ENCODE results near the gene NCAPH2.
"Not testable (repeated sequence)": the region's sequence is repeated elsewhere in the genome, so short reads cannot be mapped to it uniquely, and the experiment has no call there.

NCAPH2 gene

GRCh38 chr22:50516891-50517290 is 8.9 kb downstream of the NCAPH2 start:
- no peak overlapping the region for H3K27ac ChIP-seq
- TF ChIP-seq, protein P1, sequence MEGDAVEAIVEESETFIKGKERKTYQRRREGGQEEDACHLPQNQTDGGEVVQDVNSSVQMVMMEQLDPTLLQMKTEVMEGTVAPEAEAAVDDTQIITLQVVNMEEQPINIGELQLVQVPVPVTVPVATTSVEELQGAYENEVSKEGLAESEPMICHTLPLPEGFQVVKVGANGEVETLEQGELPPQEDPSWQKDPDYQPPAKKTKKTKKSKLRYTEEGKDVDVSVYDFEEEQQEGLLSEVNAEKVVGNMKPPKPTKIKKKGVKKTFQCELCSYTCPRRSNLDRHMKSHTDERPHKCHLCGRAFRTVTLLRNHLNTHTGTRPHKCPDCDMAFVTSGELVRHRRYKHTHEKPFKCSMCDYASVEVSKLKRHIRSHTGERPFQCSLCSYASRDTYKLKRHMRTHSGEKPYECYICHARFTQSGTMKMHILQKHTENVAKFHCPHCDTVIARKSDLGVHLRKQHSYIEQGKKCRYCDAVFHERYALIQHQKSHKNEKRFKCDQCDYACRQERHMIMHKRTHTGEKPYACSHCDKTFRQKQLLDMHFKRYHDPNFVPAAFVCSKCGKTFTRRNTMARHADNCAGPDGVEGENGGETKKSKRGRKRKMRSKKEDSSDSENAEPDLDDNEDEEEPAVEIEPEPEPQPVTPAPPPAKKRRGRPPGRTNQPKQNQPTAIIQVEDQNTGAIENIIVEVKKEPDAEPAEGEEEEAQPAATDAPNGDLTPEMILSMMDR (conservative IDR thresholded peaks at IDR 0.05): no peak

DNA sequence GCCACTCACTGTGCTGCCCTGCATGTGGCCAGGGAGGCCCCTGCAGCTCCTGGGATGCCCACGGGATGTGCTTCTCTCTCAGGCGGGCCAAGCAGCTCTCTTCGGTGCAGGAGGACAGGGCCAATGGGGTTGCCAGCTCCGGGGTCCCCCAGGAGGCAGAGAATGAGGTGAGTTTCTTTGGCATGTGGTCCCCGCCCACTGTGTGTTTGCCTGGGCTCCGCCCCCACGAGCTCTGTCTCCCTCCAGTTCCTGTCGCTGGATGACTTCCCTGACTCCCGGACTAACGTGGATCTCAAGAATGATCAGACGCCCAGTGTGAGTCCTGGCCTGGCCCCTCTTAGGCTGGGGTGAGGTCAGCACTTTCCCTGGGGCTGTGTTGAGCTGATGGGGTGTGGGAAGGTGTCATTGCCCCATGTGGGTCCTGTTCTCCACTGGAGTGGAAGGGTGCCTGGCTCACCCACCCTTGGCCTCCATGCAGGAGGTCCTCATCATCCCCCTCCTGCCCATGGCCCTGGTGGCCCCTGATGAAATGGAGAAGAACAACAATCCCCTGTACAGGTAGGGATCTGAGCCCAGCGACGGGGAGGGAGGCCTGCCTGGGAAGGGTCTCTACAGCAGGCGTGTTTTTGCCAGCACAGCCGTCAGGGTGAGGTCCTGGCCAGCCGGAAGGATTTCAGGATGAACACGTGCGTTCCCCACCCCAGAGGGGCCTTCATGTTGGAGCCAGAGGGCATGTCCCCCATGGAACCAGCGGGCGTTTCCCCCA is 9.7 kb downstream of the NCAPH2 start:
- no peak overlapping the region for H3K27ac ChIP-seq
- TF ChIP-seq, protein P1 (conservative IDR thresholded peaks at IDR 0.05): no peak

- TF ChIP-seq, protein P1 (conservative IDR thresholded peaks at IDR 0.05): no peak
- H3K27ac ChIP-seq: no peak overlapping the region
Measured at GRCh38 chr22:50518606-50519005, 10.6 kb downstream of the NCAPH2 start.

DNA sequence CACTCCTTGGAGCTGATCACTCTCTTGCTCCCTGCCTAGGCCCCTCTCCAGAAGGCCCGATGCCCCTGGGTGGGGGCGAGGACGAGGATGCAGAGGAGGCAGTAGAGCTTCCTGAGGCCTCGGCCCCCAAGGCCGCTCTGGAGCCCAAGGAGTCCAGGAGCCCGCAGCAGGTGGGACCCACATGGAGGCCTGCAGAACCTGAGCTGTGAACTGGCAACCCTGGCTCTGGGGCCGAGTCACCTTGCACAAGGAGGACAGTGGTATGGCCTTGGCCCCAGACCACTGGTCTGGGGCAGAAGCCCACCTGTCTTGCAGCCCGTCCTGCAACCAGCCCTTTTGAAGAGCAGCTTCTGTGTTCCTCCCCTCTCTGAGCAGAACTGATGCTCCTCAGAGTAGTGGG is 11.1 kb downstream of the NCAPH2 start:
- TF ChIP-seq, protein P1 (conservative IDR thresholded peaks at IDR 0.05): no peak
- no peak overlapping the region for H3K27ac ChIP-seq

- not testable (repeated sequence) for H3K27ac ChIP-seq
Measured at GRCh38 chr22:50520184-50520583, 12.2 kb downstream of the NCAPH2 start.

GRCh38 chr22:50520826-50521453 is 12.9 kb downstream of the NCAPH2 start:
- TF ChIP-seq, protein P1 (conservative IDR thresholded peaks at IDR 0.05): no peak
- no peak overlapping the region for H3K27ac ChIP-seq

DNA sequence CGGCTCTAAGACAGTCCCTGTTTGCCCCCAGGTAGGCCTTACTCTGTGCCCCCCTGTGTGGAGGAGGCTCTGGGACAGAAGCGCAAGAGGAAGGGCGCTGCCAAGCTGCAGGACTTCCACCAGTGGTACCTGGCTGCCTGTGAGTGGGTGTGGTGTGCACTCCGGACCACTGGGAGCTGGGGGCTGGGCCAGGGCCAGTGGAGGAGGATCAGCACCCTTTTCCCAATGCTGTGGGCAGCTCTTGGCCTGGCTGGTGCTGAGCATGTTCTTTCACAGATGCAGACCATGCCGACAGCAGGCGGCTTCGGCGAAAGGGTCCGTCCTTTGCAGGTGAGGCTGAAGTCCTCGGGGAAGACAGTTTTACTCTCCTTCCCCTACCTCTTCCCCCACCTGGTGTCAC is 13.7 kb downstream of the NCAPH2 start:
- TF ChIP-seq, protein P1 (conservative IDR thresholded peaks at IDR 0.05): no peak
- no peak overlapping the region for H3K27ac ChIP-seq

- H3K27ac ChIP-seq: no peak overlapping the region
- TF ChIP-seq, protein P1 (conservative IDR thresholded peaks at IDR 0.05): no peak
Measured at GRCh38 chr22:50522208-50522805, 14.3 kb downstream of the NCAPH2 start.
